ENCODE data around the gene DAZAP1.

DAZAP1 gene

DNA sequence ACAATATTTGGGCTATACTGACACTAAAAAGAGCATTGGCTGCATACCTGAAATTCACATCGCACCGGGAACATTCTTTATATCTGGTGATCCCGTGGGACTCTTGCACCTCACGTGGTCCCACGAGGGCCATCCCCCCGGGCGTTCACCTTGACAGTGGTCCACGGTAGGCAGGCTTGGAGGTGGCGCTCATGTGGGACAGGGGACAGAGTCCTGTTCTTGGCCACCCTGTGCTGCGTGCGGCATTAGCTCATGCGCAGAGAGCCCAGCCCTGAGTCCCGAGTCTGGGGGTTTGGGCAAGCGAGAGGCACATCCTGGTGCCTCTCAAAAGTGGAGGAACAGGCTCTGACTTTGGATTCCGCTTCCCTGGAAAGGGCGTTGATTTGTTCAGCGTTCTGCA lies 13.5 kb upstream of the DAZAP1 start:
- Histone ChIP-seq H3K4me1 (ENCODE audit: insufficient read depth, low read length, poor library complexity, severe bottlenecking) (no peaks in the 10 kb centered on the region), H3K36me3 (ENCODE audit: insufficient read depth, low read length) (peaks cover 11% of the 10 kb centered on the region; the same call in 1 of the 2 replicates), H3K4me2 (ENCODE audit: low read depth, low read length, poor library complexity, severe bottlenecking) (no peak overlapping the region), H4K20me1 (ENCODE audit: insufficient read depth, low read length, poor library complexity, severe bottlenecking) (no peaks in the 10 kb centered on the region), H3K27me3 (ENCODE audit: insufficient read depth, low read length, poor library complexity, severe bottlenecking) (no peaks in the 10 kb centered on the region), H3F3A (ENCODE audit: low read depth) (no peaks in the 10 kb centered on the region), H2AFZ (ENCODE audit: low read length) (no peak overlapping the region), H3K9me3 (ENCODE audit: insufficient read depth, low read depth, low read length) (no peaks in the 10 kb centered on the region), H3K9ac (ENCODE audit: low read depth, low read length, poor library complexity, severe bottlenecking) (no peak overlapping the region), H3K79me2 (ENCODE audit: insufficient read depth, low read length) (no peaks in the 10 kb centered on the region), H3K4me3 (ENCODE audit: low read length, poor library complexity, severe bottlenecking) (no peak overlapping the region), H3K9me2 (replicated peaks; ENCODE audit: low read depth, low read length) (no peaks in the 10 kb centered on the region)
- TF ChIP-seq, protein P1, sequence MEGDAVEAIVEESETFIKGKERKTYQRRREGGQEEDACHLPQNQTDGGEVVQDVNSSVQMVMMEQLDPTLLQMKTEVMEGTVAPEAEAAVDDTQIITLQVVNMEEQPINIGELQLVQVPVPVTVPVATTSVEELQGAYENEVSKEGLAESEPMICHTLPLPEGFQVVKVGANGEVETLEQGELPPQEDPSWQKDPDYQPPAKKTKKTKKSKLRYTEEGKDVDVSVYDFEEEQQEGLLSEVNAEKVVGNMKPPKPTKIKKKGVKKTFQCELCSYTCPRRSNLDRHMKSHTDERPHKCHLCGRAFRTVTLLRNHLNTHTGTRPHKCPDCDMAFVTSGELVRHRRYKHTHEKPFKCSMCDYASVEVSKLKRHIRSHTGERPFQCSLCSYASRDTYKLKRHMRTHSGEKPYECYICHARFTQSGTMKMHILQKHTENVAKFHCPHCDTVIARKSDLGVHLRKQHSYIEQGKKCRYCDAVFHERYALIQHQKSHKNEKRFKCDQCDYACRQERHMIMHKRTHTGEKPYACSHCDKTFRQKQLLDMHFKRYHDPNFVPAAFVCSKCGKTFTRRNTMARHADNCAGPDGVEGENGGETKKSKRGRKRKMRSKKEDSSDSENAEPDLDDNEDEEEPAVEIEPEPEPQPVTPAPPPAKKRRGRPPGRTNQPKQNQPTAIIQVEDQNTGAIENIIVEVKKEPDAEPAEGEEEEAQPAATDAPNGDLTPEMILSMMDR (conservative IDR thresholded peaks at IDR 0.05; ENCODE audit: low read length), result no peak
- no peak for TF ChIP-seq EZH2phosphoT487 (IDR thresholded peaks at IDR 0.05; ENCODE audit: borderline replicate concordance)

DNA sequence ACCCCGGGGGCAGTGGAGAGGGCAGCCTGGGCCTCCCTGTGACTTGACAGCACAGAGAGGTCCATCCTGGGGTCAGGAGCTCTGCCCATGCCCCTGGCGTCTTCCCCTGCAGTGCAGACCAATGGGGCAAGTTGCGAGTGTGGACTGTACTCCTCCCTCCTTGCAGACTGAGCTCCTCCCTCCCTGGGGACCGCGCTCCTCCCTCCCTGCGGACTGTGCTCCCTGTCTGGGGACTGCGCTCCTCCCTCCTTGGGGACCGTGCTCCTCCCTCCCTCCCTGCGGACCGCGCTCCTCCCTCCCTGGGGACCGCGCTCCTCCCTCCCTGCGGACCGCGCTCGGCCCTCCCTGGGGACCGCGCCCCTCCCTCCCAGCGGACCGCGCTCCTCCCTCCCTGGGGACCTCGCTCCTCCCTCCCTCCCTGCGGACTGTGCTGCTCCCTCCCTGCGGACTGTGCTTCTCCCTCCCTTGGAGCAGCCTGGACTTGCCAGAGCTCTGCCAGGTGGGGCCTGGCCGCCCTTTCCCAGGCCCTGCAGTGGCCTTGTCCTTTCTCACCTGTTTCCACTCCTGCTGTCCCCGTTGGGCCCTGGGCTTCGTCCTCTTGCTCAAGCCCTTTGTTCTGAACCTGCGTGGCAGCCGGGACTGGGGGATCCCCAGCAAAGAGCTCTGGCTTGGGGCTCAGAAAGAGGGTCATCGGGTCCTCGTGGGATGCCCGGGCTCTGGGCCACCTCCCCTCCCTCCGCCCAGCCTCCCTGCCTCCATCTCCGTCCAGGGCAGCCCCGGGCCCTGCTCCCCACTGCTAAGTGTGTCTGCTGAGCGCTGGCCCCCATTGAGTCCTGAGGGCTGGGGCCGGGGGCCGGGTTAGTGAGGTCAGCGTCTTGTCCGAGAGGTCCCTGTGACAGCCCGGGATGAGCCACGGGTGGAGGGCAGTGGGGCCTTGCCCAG lies 12.9 kb upstream of the DAZAP1 start:
- Histone ChIP-seq H3K9me3 (ENCODE audit: insufficient read depth, low read depth, low read length) (no peaks in the 10 kb centered on the region), H3K79me2 (ENCODE audit: insufficient read depth, low read length) (peaks cover under 1% of the 10 kb centered on the region; the same call in 1 of the 2 replicates), H3K9ac (ENCODE audit: low read depth, low read length, poor library complexity, severe bottlenecking) (no peak overlapping the region), H3K27me3 (ENCODE audit: insufficient read depth, low read length, poor library complexity, severe bottlenecking) (no peaks in the 10 kb centered on the region), H3F3A (ENCODE audit: low read depth) (no peaks in the 10 kb centered on the region), H3K4me2 (ENCODE audit: low read depth, low read length, poor library complexity, severe bottlenecking) (no peak overlapping the region), H4K20me1 (ENCODE audit: insufficient read depth, low read length, poor library complexity, severe bottlenecking) (no peaks in the 10 kb centered on the region), H3K36me3 (ENCODE audit: insufficient read depth, low read length) (peaks cover 5% of the 10 kb centered on the region; the same call in 1 of the 2 replicates), H3K9me2 (replicated peaks; ENCODE audit: low read depth, low read length) (no peaks in the 10 kb centered on the region), H2AFZ (ENCODE audit: low read length) (no peak overlapping the region), H3K4me1 (ENCODE audit: insufficient read depth, low read length, poor library complexity, severe bottlenecking) (no peaks in the 10 kb centered on the region), H3K4me3 (ENCODE audit: low read length, poor library complexity, severe bottlenecking) (no peak overlapping the region)
- TF ChIP-seq EZH2phosphoT487 (IDR thresholded peaks at IDR 0.05; ENCODE audit: borderline replicate concordance), result no peak
- TF ChIP-seq, protein P1 (conservative IDR thresholded peaks at IDR 0.05; ENCODE audit: low read length), result no peak

DNA sequence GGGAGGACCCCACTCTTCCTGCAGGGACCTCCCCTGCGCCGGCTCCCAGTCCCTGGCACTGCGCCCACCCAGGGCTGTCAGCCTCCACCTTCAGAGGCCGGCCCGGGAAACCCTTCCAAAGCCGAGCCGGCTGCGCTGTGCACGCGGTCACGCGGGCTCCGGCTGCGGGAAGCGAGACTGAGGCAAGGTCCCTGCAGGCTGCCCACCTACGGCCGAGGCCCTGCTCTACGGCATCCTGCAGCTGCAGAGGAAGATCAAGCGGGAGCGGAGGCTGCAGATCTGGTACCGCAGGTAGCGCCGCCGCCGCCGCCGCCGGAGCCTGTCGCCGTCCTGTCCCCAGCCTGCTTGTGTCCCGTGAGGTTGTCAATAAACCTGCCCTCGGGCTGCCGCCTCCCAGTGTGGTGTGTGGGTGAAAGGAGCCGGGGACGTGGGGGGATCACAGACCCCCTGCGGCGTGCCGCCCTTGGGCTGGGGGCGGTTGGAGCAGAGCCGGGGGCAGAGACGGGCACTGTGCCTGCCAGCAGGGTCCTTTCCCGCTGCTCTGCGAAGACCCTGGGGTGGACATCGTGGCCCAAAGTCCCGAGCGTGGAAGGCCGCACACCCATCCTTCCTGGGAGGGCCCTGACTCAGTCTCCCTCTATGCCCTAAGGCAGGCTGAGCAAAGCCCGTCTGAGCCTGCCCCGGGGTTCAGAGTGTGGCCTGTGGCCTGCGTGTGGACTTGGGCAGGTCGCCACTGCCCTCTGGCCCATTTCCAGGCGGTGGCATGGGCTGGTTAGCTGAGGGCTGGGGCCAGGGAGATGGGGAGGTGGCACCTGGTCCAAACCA lies 12.0 kb upstream of the DAZAP1 start:
- H3K9ac ChIP-seq (ENCODE audit: low read depth, low read length, poor library complexity, severe bottlenecking), result no peak overlapping the region
- H3K27me3 ChIP-seq (ENCODE audit: insufficient read depth, low read length, poor library complexity, severe bottlenecking), result no peaks in the 10 kb centered on the region
- H3K79me2 ChIP-seq (ENCODE audit: insufficient read depth, low read length), result peaks cover 9% of the 10 kb centered on the region; the same call in 1 of the 2 replicates
- H3F3A ChIP-seq (ENCODE audit: low read depth), result no peaks in the 10 kb centered on the region
- no peak overlapping the region for H3K4me2 ChIP-seq (ENCODE audit: low read depth, low read length, poor library complexity, severe bottlenecking)
- TF ChIP-seq, protein P1 (conservative IDR thresholded peaks at IDR 0.05; ENCODE audit: low read length), result no peak
- no peak for TF ChIP-seq EZH2phosphoT487 (IDR thresholded peaks at IDR 0.05; ENCODE audit: borderline replicate concordance)
- no peaks in the 10 kb centered on the region for H3K9me3 ChIP-seq (ENCODE audit: insufficient read depth, low read depth, low read length)
- H3K4me3 ChIP-seq (ENCODE audit: low read length, poor library complexity, severe bottlenecking), result no peak overlapping the region
- peaks cover 3% of the 10 kb centered on the region; the same call in 1 of the 2 replicates for H3K36me3 ChIP-seq (ENCODE audit: insufficient read depth, low read length)
- no peaks in the 10 kb centered on the region for H3K9me2 ChIP-seq (replicated peaks; ENCODE audit: low read depth, low read length)
- peaks cover 6% of the 10 kb centered on the region for H4K20me1 ChIP-seq (ENCODE audit: insufficient read depth, low read length, poor library complexity, severe bottlenecking)
- peaks cover 3% of the 10 kb centered on the region for H3K4me1 ChIP-seq (ENCODE audit: insufficient read depth, low read length, poor library complexity, severe bottlenecking)
- no peak overlapping the region for H2AFZ ChIP-seq (ENCODE audit: low read length)

All from Loucy (cell line).